GM23248 (cell line): ENCODE measurements around the gene ARFGAP2. TPM values are rescaled to one million over a fixed set of nuclear protein-coding genes. Genes with fewer than 3 reads are reported as not detected.
A peak's percentile ranks its signal among the peaks of the same experiment; 100 is the strongest.

Source experiments
- DNase-seq: peaks from one replicate; pipeline ENCODE4 v3.0.0-alpha.2; 2015
- H2AFZ ChIP-seq: fragments of 200-600 bp; sonication (generic); 2 replicates; pipeline ENCODE4 v1.6.1; 2016; ENCODE audit warnings: antibody characterized with exemption
- H3F3A ChIP-seq: fragments of 200-600 bp; sonication (generic); 2 replicates; pipeline ENCODE4 v1.6.1; 2016; ENCODE audit warnings: mild to moderate bottlenecking, antibody characterized with exemption, mixed run types; ENCODE audit not compliant: insufficient read depth
- H3K27ac ChIP-seq: fragments of 200-600 bp; sonication (generic); 2 replicates; pipeline ENCODE4 v1.5.1; 2016; ENCODE audit warnings: mild to moderate bottlenecking
- H3K27me3 ChIP-seq: fragments of 200-600 bp; sonication (generic); replicated peaks from 2 replicates; pipeline ENCODE4 v1.6.1; 2016; ENCODE audit warnings: mild to moderate bottlenecking; ENCODE audit not compliant: insufficient read depth
- H3K36me3 ChIP-seq: fragments of 200-600 bp; sonication (generic); 2 replicates; pipeline ENCODE4 v1.6.1; 2016; ENCODE audit warnings: low read depth, mild to moderate bottlenecking
- H3K4me1 ChIP-seq: fragments of 200-600 bp; sonication (generic); 2 replicates; pipeline ENCODE4 v1.6.1; 2016; ENCODE audit warnings: mild to moderate bottlenecking; ENCODE audit not compliant: insufficient read depth
- H3K4me2 ChIP-seq: fragments of 200-600 bp; sonication (generic); one replicate; pipeline ENCODE4 v1.6.1; 2016; ENCODE audit warnings: mild to moderate bottlenecking; ENCODE audit not compliant: unreplicated experiment
- H3K4me3 ChIP-seq: fragments of 200-600 bp; sonication (generic); 2 replicates; pipeline ENCODE4 v1.5.1; 2016; ENCODE audit warnings: mild to moderate bottlenecking
- H3K79me2 ChIP-seq: fragments of 200-600 bp; sonication (generic); 2 replicates; pipeline ENCODE4 v1.6.1; 2016; ENCODE audit warnings: mild to moderate bottlenecking; ENCODE audit not compliant: insufficient read depth
- H3K9ac ChIP-seq: fragments of 200-600 bp; sonication (generic); 2 replicates; pipeline ENCODE4 v1.6.1; 2016; ENCODE audit warnings: mild to moderate bottlenecking
- H3K9me2 ChIP-seq: fragments of 200-600 bp; sonication (generic); 2 replicates; pipeline ENCODE4 v1.6.1; 2016; ENCODE audit warnings: mixed run types, mild to moderate bottlenecking, moderate library complexity; ENCODE audit not compliant: insufficient read depth
- H3K9me3 ChIP-seq: fragments of 200-600 bp; sonication (generic); one replicate; pipeline ENCODE4 v1.6.1; 2017; ENCODE audit warnings: low read depth
- H4K20me1 ChIP-seq: fragments of 200-600 bp; sonication (generic); 2 replicates; pipeline ENCODE4 v1.6.0; 2016; ENCODE audit not compliant: insufficient read depth
- EZH2 ChIP-seq: fragments of 200-600 bp; sonication (generic); IDR thresholded peaks from 2 replicates; pipeline ENCODE4 v1.6.1; 2018; ENCODE audit warnings: antibody characterized with exemption, mild to moderate bottlenecking; ENCODE audit not compliant: insufficient read depth, poor library complexity, severe bottlenecking
- EZH2phosphoT487 ChIP-seq: fragments of 200-600 bp; sonication (generic); IDR thresholded peaks from 2 replicates; pipeline ENCODE4 v1.6.1; 2018; ENCODE audit warnings: antibody characterized with exemption, moderate library complexity, mild to moderate bottlenecking, low read depth; ENCODE audit not compliant: insufficient read depth
- WGBS, 2 experiments: methylation state at CpG; one replicate each; pipeline ENCODE4 v1.1.6; 2015 to 2017; ENCODE audit warnings: low lambda C conversion rate in 2 of 2, low coverage in 1 of 2; ENCODE audit errors: missing lambda C conversion rate in 2 of 2; 5-methylcytosine and 5-hydroxymethylcytosine counted together
- in situ Hi-C: fragments of 300-500 bp; cut with MboI; formaldehyde crosslinking; loops from 2 replicates; pipeline ENCODE4 v1.15.0; 2020
- polyA plus RNA-seq: library from polyadenylated mRNA; unstranded; fragments of >200 nt; fragmentation: Nextera tagmentation; extraction: Ambion mirVana; gene quantifications from 2 replicates; pipeline ENCODE4 v1.2.1, GENCODE V29; 2016
- total RNA-seq: library from RNA; depleted of rRNA; stranded (reverse); fragments of >200 nt; shearing (Covaris generic); gene quantifications from 2 replicates; pipeline ENCODE4 v1.2.3, GENCODE V29; 2014

The ARFGAP2 gene
- total and polyA plus RNA-seq, 2 experiments from 2014 or later: 45.7 to 131 TPM

GRCh38 chr11:47148270-47148669, 28.4 kb downstream of the ARFGAP2 start:
- H3K4me1 ChIP-seq: peaks cover 12% of the 10 kb centered on the region
- H3K4me3 ChIP-seq: no peak overlapping the region
- 75 to 83% methylated on average over 4 of the region's 4 CpGs for WGBS, 2 experiments
- no peaks in the 10 kb centered on the region for H3K79me2 ChIP-seq
- H3K4me2 ChIP-seq: no peak overlapping the region
- no peaks in the 10 kb centered on the region for H3K27me3 ChIP-seq
- H3K9me3 ChIP-seq: no peaks in the 10 kb centered on the region
- H3F3A ChIP-seq: peaks cover 10% of the 10 kb centered on the region
- H2AFZ ChIP-seq: no peak overlapping the region
- no peak overlapping the region for H3K27ac ChIP-seq
- in situ Hi-C loops: no loop called here
- no peaks in the 10 kb centered on the region for H3K9me2 ChIP-seq
- H3K36me3 ChIP-seq: no peaks in the 10 kb centered on the region
- TF ChIP-seq EZH2 (no peak), EZH2phosphoT487 (no peak)
- no peaks in the 10 kb centered on the region for H4K20me1 ChIP-seq
- no peak overlapping the region for H3K9ac ChIP-seq
- no peak for DNase-seq

DNA sequence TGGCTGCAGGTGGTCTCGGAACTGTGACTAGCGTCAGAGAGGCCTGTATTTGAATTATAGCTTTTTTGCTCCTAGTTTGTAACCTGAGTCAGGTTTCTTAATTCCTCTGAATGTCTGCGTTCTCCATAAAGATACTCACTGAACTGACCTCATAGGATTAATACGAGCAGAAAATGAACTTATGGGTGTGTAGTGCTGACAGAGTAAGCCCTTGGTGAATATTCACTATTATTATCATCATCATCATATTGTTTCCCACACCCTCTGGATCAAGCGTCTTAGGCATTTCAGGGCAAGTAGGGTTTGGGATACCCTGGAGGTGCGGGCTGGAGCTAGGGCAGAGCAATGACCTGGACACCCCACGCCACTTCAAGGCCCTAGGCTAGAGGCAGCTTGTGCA, 29.0 kb downstream of the ARFGAP2 start:
- H3K9me3 ChIP-seq: no peaks in the 10 kb centered on the region

GRCh38 chr11:47147250-47147649, 29.4 kb downstream of the ARFGAP2 start:
- in situ Hi-C loops: no loop called here
- TF ChIP-seq EZH2phosphoT487 (no peak), EZH2 (no peak)
- Histone ChIP-seq H3K9me3 (no peaks in the 10 kb centered on the region), H4K20me1 (no peaks in the 10 kb centered on the region), H3K79me2 (no peaks in the 10 kb centered on the region), H2AFZ (no peak overlapping the region), H3K27ac (no peak overlapping the region), H3K9me2 (no peaks in the 10 kb centered on the region), H3K4me2 (no peak overlapping the region), H3K36me3 (no peaks in the 10 kb centered on the region), H3K9ac (no peak overlapping the region), H3F3A (peaks cover 10% of the 10 kb centered on the region), H3K27me3 (no peaks in the 10 kb centered on the region), H3K4me1 (peaks cover 13% of the 10 kb centered on the region), H3K4me3 (no peak overlapping the region)
- DNase-seq: no peak
- 98 to 100% methylated on average over 2 of the region's 2 CpGs for WGBS, 2 experiments

More for the DNA sequence above, 29.0 kb downstream of the ARFGAP2 start:
- Histone ChIP-seq H3F3A (peaks cover 10% of the 10 kb centered on the region), H3K36me3 (no peaks in the 10 kb centered on the region), H3K27ac (no peak overlapping the region), H3K4me3 (no peak overlapping the region), H3K79me2 (no peaks in the 10 kb centered on the region), H2AFZ (no peak overlapping the region), H3K4me2 (no peak overlapping the region), H4K20me1 (no peaks in the 10 kb centered on the region), H3K9ac (no peak overlapping the region), H3K4me1 (peaks cover 13% of the 10 kb centered on the region), H3K9me2 (no peaks in the 10 kb centered on the region), H3K27me3 (no peaks in the 10 kb centered on the region)
- no peak for DNase-seq
- in situ Hi-C loops: no loop called here
- 91 to 94% methylated on average over 7 of the region's 7 CpGs for WGBS, 2 experiments
- TF ChIP-seq EZH2phosphoT487 (no peak), EZH2 (no peak)

GRCh38 chr11:47144541-47144940, 32.1 kb downstream of the ARFGAP2 start:
- Histone ChIP-seq H3F3A (peaks cover 10% of the 10 kb centered on the region), H3K27me3 (no peaks in the 10 kb centered on the region), H2AFZ (no peak overlapping the region), H3K9ac (no peak overlapping the region), H3K79me2 (no peaks in the 10 kb centered on the region), H3K4me1 (peaks cover 13% of the 10 kb centered on the region), H3K9me2 (no peaks in the 10 kb centered on the region), H3K36me3 (no peaks in the 10 kb centered on the region), H3K4me3 (no peak overlapping the region), H3K9me3 (no peaks in the 10 kb centered on the region), H3K27ac (no peak overlapping the region), H3K4me2 (no peak overlapping the region), H4K20me1 (no peaks in the 10 kb centered on the region)
- in situ Hi-C loops: no loop called here
- 57 to 65% methylated on average over 3 of the region's 3 CpGs for WGBS, 2 experiments
- DNase-seq: no peak
- TF ChIP-seq EZH2 (no peak), EZH2phosphoT487 (no peak)

DNA sequence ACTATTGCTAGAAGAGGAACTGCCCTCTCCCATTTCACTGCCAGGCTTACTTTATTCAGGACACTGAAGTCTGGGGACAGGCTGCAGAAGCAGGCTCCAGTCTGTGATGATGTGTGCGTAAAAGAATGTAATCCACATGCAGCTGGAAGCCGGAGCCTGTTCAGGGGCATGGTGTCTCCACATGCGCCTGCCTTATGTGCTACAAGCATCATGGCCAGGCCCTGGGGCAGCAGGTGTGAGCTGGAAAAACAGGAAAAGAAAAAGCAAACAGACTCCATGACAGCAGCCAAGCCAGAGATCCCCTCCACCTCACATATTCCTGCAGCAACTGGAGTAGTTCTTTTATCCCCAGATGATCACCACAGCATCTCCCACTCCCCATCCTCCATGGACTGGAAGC, 33.4 kb downstream of the ARFGAP2 start:
- in situ Hi-C loops: no loop called here
- H3K4me3 ChIP-seq: no peak overlapping the region
- no peak overlapping the region for H3K4me2 ChIP-seq
- peak; percentile 91 for DNase-seq
- H4K20me1 ChIP-seq: no peaks in the 10 kb centered on the region
- peaks cover 13% of the 10 kb centered on the region for H3K4me1 ChIP-seq
- no peaks in the 10 kb centered on the region for H3K27me3 ChIP-seq
- WGBS, 2 experiments: 0 to 5% methylated on average over 3 of the region's 3 CpGs
- TF ChIP-seq EZH2 (no peak), EZH2phosphoT487 (no peak)
- peak overlapping the region; percentile 20; the same call in 1 of the 2 replicates for H3K27ac ChIP-seq
- no peak overlapping the region for H2AFZ ChIP-seq
- H3K9ac ChIP-seq: no peak overlapping the region
- H3K36me3 ChIP-seq: no peaks in the 10 kb centered on the region
- H3K9me2 ChIP-seq: no peaks in the 10 kb centered on the region
- H3F3A ChIP-seq: peaks cover 10% of the 10 kb centered on the region
- no peaks in the 10 kb centered on the region for H3K9me3 ChIP-seq
- H3K79me2 ChIP-seq: no peaks in the 10 kb centered on the region
